ENCODE results near the gene SORL1.

SORL1 gene

DNA sequence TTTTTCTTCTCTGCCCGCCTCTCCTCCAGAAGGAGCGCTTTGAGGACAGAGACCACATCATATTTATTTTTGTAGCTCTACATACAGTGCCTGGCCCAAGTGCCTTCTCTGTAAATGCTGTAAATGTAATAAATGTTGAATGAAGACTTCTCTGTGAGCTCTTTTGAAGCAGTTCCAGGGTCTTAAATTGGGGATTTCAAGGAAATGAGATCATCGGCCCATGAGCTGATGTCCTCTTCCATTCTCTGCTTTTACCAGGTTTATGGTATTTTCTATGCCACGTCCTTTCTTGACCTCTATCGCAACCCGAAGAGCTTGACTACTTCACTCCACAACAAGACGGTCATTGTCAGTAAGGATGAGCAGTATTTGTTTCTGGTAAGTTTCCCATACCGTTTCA, 166.4 kb downstream of the SORL1 start:
- Histone ChIP-seq H3K79me2 (ENCODE audit: insufficient read depth, low read length) (no peaks in the 10 kb centered on the region), H4K20me1 (ENCODE audit: insufficient read depth, low read length) (no peaks in the 10 kb centered on the region), H3K9ac (ENCODE audit: low read length) (no peak overlapping the region), H3K27me3 (ENCODE audit: insufficient read depth, low read length) (no peaks in the 10 kb centered on the region), H3K4me2 (ENCODE audit: low read length) (no peak overlapping the region), H3K9me2 (ENCODE audit: low read depth, low read length) (no peaks in the 10 kb centered on the region), H3K4me1 (ENCODE audit: insufficient read depth, low read length, severe bottlenecking) (no peaks in the 10 kb centered on the region), H3K4me3 (ENCODE audit: low read depth, low read length, poor library complexity, severe bottlenecking) (no peak overlapping the region), H3F3A (ENCODE audit: insufficient read depth, low read length) (no peaks in the 10 kb centered on the region), H3K36me3 (ENCODE audit: insufficient read depth, low read length) (peaks cover 100% of the 10 kb centered on the region), H3K9me3 (ENCODE audit: low read length) (no peaks in the 10 kb centered on the region), H2AFZ (ENCODE audit: low read length) (no peak overlapping the region), H3K27ac (ENCODE audit: low read depth, low read length, poor library complexity, severe bottlenecking) (no peak overlapping the region)
- TF ChIP-seq EZH2 (IDR thresholded peaks at IDR 0.05; ENCODE audit: borderline replicate concordance, low read length), result no peak
- TF ChIP-seq, protein P1, sequence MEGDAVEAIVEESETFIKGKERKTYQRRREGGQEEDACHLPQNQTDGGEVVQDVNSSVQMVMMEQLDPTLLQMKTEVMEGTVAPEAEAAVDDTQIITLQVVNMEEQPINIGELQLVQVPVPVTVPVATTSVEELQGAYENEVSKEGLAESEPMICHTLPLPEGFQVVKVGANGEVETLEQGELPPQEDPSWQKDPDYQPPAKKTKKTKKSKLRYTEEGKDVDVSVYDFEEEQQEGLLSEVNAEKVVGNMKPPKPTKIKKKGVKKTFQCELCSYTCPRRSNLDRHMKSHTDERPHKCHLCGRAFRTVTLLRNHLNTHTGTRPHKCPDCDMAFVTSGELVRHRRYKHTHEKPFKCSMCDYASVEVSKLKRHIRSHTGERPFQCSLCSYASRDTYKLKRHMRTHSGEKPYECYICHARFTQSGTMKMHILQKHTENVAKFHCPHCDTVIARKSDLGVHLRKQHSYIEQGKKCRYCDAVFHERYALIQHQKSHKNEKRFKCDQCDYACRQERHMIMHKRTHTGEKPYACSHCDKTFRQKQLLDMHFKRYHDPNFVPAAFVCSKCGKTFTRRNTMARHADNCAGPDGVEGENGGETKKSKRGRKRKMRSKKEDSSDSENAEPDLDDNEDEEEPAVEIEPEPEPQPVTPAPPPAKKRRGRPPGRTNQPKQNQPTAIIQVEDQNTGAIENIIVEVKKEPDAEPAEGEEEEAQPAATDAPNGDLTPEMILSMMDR (IDR thresholded peaks at IDR 0.05; ENCODE audit: low read length), result no peak

DNA sequence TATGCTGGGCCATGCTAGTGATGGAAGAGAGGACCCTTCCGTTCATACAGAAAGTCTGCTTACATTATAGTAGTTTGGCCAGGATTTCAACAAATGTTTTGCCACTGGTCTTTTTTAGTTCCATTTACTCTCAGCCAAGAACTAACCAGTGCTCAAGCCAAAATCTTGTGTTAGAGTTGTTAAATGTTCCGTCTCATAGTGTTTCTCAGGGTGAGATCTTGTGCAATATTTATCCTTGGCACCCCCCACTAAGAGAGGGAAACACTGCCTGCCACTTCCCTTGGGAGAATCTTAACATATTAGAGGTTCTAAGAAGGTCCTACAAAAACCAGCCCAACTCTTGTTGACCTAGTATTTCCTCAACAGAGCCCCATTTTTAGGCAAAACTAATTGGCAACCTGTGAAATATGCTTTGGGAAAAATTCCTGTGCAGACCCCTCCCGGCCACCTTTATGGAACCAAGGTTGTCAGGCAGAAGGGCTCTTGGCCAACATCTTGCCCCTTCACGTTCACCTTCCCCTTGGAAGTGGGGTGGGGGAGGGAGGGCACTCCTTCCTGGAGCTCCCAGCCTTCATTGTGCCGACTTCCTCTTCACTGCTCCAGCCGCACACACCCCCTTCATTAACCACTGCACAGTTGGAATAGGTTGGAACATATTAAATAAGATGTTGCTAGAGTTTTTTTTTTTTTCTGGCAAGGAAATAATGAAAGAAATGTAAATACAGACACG, 173.8 kb downstream of the SORL1 start:
- H3K9me2 ChIP-seq (ENCODE audit: low read depth, low read length), result no peaks in the 10 kb centered on the region
- peaks cover 99% of the 10 kb centered on the region for H3K36me3 ChIP-seq (ENCODE audit: insufficient read depth, low read length)
- no peaks in the 10 kb centered on the region for H3K79me2 ChIP-seq (ENCODE audit: insufficient read depth, low read length)
- H3K4me3 ChIP-seq (ENCODE audit: low read depth, low read length, poor library complexity, severe bottlenecking), result no peak overlapping the region
- no peaks in the 10 kb centered on the region for H4K20me1 ChIP-seq (ENCODE audit: insufficient read depth, low read length)
- no peaks in the 10 kb centered on the region for H3F3A ChIP-seq (ENCODE audit: insufficient read depth, low read length)
- no peak overlapping the region for H3K27ac ChIP-seq (ENCODE audit: low read depth, low read length, poor library complexity, severe bottlenecking)
- TF ChIP-seq, protein P1 (IDR thresholded peaks at IDR 0.05; ENCODE audit: low read length), result no peak
- TF ChIP-seq EZH2 (IDR thresholded peaks at IDR 0.05; ENCODE audit: borderline replicate concordance, low read length), result no peak
- H3K4me2 ChIP-seq (ENCODE audit: low read length), result no peak overlapping the region
- no peak overlapping the region for H3K9ac ChIP-seq (ENCODE audit: low read length)
- H3K4me1 ChIP-seq (ENCODE audit: insufficient read depth, low read length, severe bottlenecking), result no peaks in the 10 kb centered on the region
- H3K9me3 ChIP-seq (ENCODE audit: low read length), result no peaks in the 10 kb centered on the region
- H2AFZ ChIP-seq (ENCODE audit: low read length), result no peak overlapping the region
- no peaks in the 10 kb centered on the region for H3K27me3 ChIP-seq (ENCODE audit: insufficient read depth, low read length)

DNA sequence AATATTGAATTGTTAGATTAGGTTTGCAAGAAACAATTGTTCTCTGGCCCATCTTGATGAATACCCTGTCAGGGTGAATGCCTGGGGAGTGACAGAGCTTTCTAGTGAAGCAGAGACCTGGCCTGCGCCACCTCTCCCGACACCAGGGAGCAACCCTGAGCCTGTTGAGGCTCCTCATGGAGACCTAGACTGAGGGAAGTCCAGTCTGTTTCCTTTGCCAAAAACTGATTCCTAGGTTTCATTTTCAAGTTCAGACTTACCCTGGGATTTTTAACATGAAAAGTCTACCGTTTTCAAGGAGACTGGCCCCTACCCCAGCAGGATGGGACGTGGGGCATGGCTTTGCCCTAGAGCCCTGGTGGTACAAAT, 174.4 kb downstream of the SORL1 start:
- Histone ChIP-seq H4K20me1 (ENCODE audit: insufficient read depth, low read length) (no peaks in the 10 kb centered on the region), H3K79me2 (ENCODE audit: insufficient read depth, low read length) (no peaks in the 10 kb centered on the region), H3K9me3 (ENCODE audit: low read length) (no peaks in the 10 kb centered on the region), H3K9me2 (ENCODE audit: low read depth, low read length) (no peaks in the 10 kb centered on the region), H3K27me3 (ENCODE audit: insufficient read depth, low read length) (no peaks in the 10 kb centered on the region), H3F3A (ENCODE audit: insufficient read depth, low read length) (no peaks in the 10 kb centered on the region), H3K27ac (ENCODE audit: low read depth, low read length, poor library complexity, severe bottlenecking) (no peak overlapping the region), H3K36me3 (ENCODE audit: insufficient read depth, low read length) (peaks cover 98% of the 10 kb centered on the region), H3K4me1 (ENCODE audit: insufficient read depth, low read length, severe bottlenecking) (no peaks in the 10 kb centered on the region), H3K9ac (ENCODE audit: low read length) (no peak overlapping the region), H2AFZ (ENCODE audit: low read length) (no peak overlapping the region), H3K4me2 (ENCODE audit: low read length) (no peak overlapping the region), H3K4me3 (ENCODE audit: low read depth, low read length, poor library complexity, severe bottlenecking) (no peak overlapping the region)
- TF ChIP-seq, protein P1 (IDR thresholded peaks at IDR 0.05; ENCODE audit: low read length), result no peak
- TF ChIP-seq EZH2 (IDR thresholded peaks at IDR 0.05; ENCODE audit: borderline replicate concordance, low read length), result no peak
